Peyer's patch (tissue), 4 donors: ENCODE measurements around the gene GHRHR. TPM values are rescaled to one million over a fixed set of nuclear protein-coding genes. Genes with fewer than 3 reads are reported as not detected.
A peak's percentile ranks its signal among the peaks of the same experiment; 100 is the strongest.

Experiments used
- DNase-seq, 3 donors: peaks; one replicate each; pipeline ENCODE4 v3.0.0-alpha.2; 2017 to 2019
- H3K27ac ChIP-seq, 4 donors: fragments of 200-600 bp; sonication (generic); one replicate each; pipeline ENCODE4 v1.5.1; 2016 to 2019
- H3K27me3 ChIP-seq, 2 donors: fragments of 200-600 bp; sonication (generic); one replicate each; pipeline ENCODE4 v1.5.1; 2019
- H3K36me3 ChIP-seq, 3 donors: fragments of 200-600 bp; sonication (generic); one replicate each; pipeline ENCODE4 v1.5.1; 2016 to 2019
- H3K4me1 ChIP-seq, 4 donors: fragments of 200-600 bp; sonication (generic); one replicate each; pipeline ENCODE4 v1.5.1; 2016 to 2019
- H3K4me3 ChIP-seq, 4 donors: fragments of 200-600 bp; sonication (generic); 1 replicate in 3 of 4; 2 replicates in 1 of 4; pipeline ENCODE4 v1.5.1; 2016 to 2019; ENCODE audit warnings: mild to moderate bottlenecking in 1 of 4
- H3K9me3 ChIP-seq, 4 donors: fragments of 200-600 bp; sonication (generic); one replicate each; pipeline ENCODE4 v1.5.1; 2016 to 2019; ENCODE audit warnings: mild to moderate bottlenecking in 1 of 4
- POLR2A ChIP-seq, 2 donors: fragments of 450-650 bp; IDR thresholded peaks; one replicate each; pipeline ENCODE4 v1.5.1; 2017; ENCODE audit warnings: antibody characterized with exemption in 2 of 2, mild to moderate bottlenecking in 2 of 2, moderate library complexity in 2 of 2
- total RNA-seq, 4 donors: library from RNA; depleted of rRNA; stranded (reverse); fragments of >200 nt; gene quantifications; one replicate each; pipeline ENCODE4 v1.1.0, GENCODE V29; 2016
- TF ChIP-seq, protein P1 (sequence below), 6 experiments: fragments of 450-650 bp in 4 of 6; fragments of 200-600 bp in 2 of 6; sonication (generic) in 1 of 6; IDR thresholded peaks; one replicate each; pipeline ENCODE4 v1.5.1; 2017 to 2019; ENCODE audit warnings: antibody characterized with exemption in 6 of 6, mild to moderate bottlenecking in 3 of 6, moderate library complexity in 1 of 6

Gene GHRHR
- total RNA-seq, 4 donors from 2014 or later, result not detected

DNA sequence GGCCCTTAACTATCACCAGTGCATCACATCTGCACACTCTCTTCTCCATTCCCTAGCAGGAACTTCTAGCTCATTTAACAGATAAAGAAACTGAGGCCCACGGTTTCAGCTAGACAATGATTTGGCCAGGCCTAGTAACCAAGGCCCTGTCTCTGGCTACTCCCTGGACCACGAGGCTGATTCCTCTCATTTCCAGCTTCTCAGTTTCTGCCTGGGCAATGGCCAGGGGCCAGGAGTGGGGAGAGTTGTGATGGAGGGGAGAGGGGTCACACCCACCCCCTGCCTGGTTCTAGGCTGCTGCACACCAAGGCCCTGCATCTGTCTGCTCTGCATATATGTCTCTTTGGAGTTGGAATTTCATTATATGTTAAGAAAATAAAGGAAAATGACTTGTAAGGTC lies 38.6 kb upstream of the GHRHR start:
- DNase-seq, result no peak
- Histone ChIP-seq H3K27ac (no peak overlapping the region), H3K27me3 (no peaks in the 10 kb centered on the region), H3K4me3 (no peak overlapping the region), H3K36me3 (peaks cover 0 to 19% (median 0%) of the 10 kb centered on the region in 3 donors), H3K4me1 (peaks cover 0 to 15% (median 0%) of the 10 kb centered on the region in 4 donors), H3K9me3 (no peaks in the 10 kb centered on the region)
- TF ChIP-seq, protein P1, sequence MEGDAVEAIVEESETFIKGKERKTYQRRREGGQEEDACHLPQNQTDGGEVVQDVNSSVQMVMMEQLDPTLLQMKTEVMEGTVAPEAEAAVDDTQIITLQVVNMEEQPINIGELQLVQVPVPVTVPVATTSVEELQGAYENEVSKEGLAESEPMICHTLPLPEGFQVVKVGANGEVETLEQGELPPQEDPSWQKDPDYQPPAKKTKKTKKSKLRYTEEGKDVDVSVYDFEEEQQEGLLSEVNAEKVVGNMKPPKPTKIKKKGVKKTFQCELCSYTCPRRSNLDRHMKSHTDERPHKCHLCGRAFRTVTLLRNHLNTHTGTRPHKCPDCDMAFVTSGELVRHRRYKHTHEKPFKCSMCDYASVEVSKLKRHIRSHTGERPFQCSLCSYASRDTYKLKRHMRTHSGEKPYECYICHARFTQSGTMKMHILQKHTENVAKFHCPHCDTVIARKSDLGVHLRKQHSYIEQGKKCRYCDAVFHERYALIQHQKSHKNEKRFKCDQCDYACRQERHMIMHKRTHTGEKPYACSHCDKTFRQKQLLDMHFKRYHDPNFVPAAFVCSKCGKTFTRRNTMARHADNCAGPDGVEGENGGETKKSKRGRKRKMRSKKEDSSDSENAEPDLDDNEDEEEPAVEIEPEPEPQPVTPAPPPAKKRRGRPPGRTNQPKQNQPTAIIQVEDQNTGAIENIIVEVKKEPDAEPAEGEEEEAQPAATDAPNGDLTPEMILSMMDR (IDR thresholded peaks at IDR 0.05), result no peak
- no peak for TF ChIP-seq POLR2A (IDR thresholded peaks at IDR 0.05)

DNA sequence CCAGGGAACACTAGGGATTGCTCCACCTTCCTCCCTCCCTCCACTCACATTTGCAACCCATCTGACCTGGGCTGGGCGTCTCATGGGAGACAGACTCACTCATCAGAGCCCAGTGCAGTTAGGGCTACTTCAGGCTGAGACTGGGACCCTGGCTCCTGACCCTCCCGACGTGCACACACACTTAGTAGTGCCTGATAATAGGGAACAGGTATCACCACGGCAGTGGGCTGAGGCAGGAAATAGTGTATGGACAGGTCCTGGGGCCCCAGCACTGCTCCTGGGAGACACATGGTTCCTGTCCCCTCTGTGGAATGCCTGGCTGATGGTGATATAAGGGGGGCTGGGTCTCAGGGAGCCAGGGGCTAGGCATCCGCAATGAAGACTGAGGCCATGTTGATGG lies 37.8 kb upstream of the GHRHR start:
- H3K9me3 ChIP-seq, result no peaks in the 10 kb centered on the region
- no peak overlapping the region for H3K4me3 ChIP-seq
- TF ChIP-seq POLR2A (IDR thresholded peaks at IDR 0.05), result no peak
- TF ChIP-seq, protein P1 (IDR thresholded peaks at IDR 0.05), result no peak
- peaks cover 0 to 19% (median 0%) of the 10 kb centered on the region in 3 donors for H3K36me3 ChIP-seq
- peaks cover 0 to 7% (median 0%) of the 10 kb centered on the region in 4 donors for H3K4me1 ChIP-seq
- DNase-seq, result peak; percentile 10 to 44 (median 31)
- no peak overlapping the region for H3K27ac ChIP-seq
- H3K27me3 ChIP-seq, result no peaks in the 10 kb centered on the region

DNA sequence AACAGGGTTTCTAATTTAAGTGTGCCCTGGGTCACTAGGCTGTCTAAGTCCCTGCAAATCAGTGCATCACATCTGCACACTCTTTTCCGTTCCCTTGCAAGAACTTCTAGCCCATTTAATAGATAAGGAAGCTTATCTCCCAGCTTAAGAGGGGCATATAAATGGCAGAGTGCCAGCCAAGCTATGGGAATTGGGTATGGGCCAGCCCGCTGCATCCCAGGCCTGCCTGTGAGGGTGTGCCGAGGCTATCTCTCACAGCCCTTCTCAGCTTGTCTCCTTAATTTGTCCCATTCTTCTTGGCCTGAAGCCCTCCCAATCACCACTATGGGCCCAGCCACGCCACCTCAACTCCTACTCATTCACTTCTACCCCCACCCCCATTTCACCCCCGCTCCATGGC lies 37.4 kb upstream of the GHRHR start:
- TF ChIP-seq POLR2A (IDR thresholded peaks at IDR 0.05), result no peak
- TF ChIP-seq, protein P1 (IDR thresholded peaks at IDR 0.05), result no peak
- Histone ChIP-seq H3K27ac (no peak overlapping the region), H3K27me3 (no peaks in the 10 kb centered on the region), H3K4me1 (peaks cover 0 to 3% (median 0%) of the 10 kb centered on the region in 4 donors), H3K4me3 (no peak overlapping the region), H3K36me3 (peaks cover 0 to 19% (median 0%) of the 10 kb centered on the region in 3 donors), H3K9me3 (no peaks in the 10 kb centered on the region)
- peak in 2 of 3 donors; percentile 5 to 32 for DNase-seq

DNA sequence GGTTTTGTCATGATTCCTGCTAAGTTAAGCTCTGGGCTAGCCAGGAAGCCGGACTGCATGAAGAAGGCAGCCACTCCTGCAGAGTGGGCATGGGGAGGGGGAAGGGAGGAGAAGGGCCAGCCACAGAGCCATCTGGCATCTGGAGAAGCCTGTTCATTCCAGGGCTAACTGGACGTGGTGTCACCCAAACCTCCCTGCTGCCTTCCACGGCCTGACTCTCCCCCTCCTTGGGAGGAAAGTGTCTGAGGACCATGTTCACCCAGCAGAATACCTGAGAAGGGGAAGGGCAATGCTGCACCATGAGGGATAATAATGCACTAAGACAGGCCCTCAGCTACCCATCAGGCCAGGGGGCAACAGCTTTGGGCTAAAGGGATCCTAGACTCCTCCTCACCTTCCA lies 36.7 kb upstream of the GHRHR start:
- Histone ChIP-seq H3K36me3 (peaks cover 0 to 19% (median 0%) of the 10 kb centered on the region in 3 donors), H3K9me3 (no peaks in the 10 kb centered on the region)
- peak in 2 of 3 donors; percentile 8 to 21 for DNase-seq

DNA sequence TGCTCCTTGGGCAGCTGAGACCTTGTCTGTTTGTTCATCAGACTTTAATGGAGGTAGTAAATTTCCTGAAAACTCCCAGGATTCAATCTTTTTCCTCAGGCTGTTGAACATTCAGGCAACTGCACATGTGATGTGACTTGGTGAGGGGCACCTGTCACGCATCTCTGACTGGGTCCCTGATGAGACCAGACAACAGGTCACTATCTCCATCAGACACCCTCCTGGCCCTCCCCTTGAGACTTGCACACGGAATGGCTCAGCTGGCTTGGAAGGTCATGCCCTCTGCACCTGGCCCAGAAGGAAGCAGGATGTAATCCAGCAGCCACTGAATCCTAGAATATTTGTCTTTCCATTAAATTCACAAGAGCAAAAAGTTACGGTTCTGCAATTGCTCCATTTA lies 36.2 kb upstream of the GHRHR start:
- H3K27me3 ChIP-seq, result no peaks in the 10 kb centered on the region
- no peak overlapping the region for H3K4me3 ChIP-seq
- TF ChIP-seq, protein P1 (IDR thresholded peaks at IDR 0.05), result no peak
- TF ChIP-seq POLR2A (IDR thresholded peaks at IDR 0.05), result no peak
- H3K36me3 ChIP-seq, result peaks cover 0 to 18% (median 0%) of the 10 kb centered on the region in 3 donors
- no peaks in the 10 kb centered on the region for H3K9me3 ChIP-seq
- H3K4me1 ChIP-seq, result no peaks in the 10 kb centered on the region
- peak in 1 of 3 donors; percentile 4 for DNase-seq
- H3K27ac ChIP-seq, result no peak overlapping the region

More for the DNA sequence above, 36.7 kb upstream of the GHRHR start:
- no peak overlapping the region for H3K27ac ChIP-seq
- no peaks in the 10 kb centered on the region for H3K4me1 ChIP-seq
- H3K27me3 ChIP-seq, result no peaks in the 10 kb centered on the region
- H3K4me3 ChIP-seq, result no peak overlapping the region
- TF ChIP-seq, protein P1 (IDR thresholded peaks at IDR 0.05), result no peak
- TF ChIP-seq POLR2A (IDR thresholded peaks at IDR 0.05), result no peak
